Measurements from ENCODE around the gene ST7L.

DNA sequence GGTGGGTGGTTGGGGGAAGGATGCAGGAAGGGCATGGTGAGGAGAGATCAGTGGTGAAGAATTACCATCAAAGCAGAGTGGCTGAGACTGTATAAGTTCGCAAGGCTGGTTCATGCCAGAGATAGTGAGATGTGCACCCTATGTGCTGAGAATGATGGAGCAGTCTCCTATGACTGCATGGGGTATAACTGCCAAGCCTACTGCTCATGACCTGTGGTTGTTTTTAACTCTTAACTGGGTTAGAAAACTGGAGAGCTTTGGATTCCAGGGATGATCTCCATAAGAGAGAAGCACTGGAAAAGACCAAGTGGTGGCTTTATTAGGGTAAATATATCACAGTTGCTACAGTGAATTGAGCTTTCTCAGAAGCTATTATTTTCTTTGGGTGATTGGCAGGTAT is 94.0 kb downstream of the ST7L start:
- no peak for TF ChIP-seq POLR2A (IDR thresholded peaks at IDR 0.05)
- TF ChIP-seq, protein P1, sequence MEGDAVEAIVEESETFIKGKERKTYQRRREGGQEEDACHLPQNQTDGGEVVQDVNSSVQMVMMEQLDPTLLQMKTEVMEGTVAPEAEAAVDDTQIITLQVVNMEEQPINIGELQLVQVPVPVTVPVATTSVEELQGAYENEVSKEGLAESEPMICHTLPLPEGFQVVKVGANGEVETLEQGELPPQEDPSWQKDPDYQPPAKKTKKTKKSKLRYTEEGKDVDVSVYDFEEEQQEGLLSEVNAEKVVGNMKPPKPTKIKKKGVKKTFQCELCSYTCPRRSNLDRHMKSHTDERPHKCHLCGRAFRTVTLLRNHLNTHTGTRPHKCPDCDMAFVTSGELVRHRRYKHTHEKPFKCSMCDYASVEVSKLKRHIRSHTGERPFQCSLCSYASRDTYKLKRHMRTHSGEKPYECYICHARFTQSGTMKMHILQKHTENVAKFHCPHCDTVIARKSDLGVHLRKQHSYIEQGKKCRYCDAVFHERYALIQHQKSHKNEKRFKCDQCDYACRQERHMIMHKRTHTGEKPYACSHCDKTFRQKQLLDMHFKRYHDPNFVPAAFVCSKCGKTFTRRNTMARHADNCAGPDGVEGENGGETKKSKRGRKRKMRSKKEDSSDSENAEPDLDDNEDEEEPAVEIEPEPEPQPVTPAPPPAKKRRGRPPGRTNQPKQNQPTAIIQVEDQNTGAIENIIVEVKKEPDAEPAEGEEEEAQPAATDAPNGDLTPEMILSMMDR (IDR thresholded peaks at IDR 0.05): no peak
